AG04450 (cell line): ENCODE results near the gene MORN1. TPM values are rescaled to one million over a fixed set of nuclear protein-coding genes. Genes with fewer than 3 reads are reported as not detected.

Experiments used
- CTCF ChIA-PET: fragments of 300-600, 350-600 bp; formaldehyde crosslinking; extraction: SDS; loops from one replicate; lab custom pipeline; 2022; ENCODE audit warnings: antibody characterized with exemption, inconsistent platforms; lab: Charles Lee
- POLR2A ChIA-PET: fragments of 350-600 bp; formaldehyde crosslinking; extraction: SDS; loops from one replicate; lab custom pipeline; 2021; ENCODE audit warnings: antibody characterized with exemption, inconsistent platforms; lab: Yijun Ruan, JAX
- DNase-seq: peaks from one replicate; pipeline ENCODE4 v3.0.0-alpha.2; 2011; ENCODE audit warnings: low read depth, low spot score
- H3K27ac ChIP-seq: one replicate; pipeline ENCODE4 v1.5.1; 2012; ENCODE audit warnings: low read depth, low read length, control low read depth
- H3K27me3 ChIP-seq: one replicate; pipeline ENCODE4 v1.6.0; 2012; ENCODE audit warnings: low read length; ENCODE audit not compliant: control insufficient read depth, insufficient read depth
- H3K4me3 ChIP-seq: 2 replicates; pipeline ENCODE4 v1.5.1; 2011; ENCODE audit warnings: mild to moderate bottlenecking, low read depth, low read length, control low read depth
- H3K9me3 ChIP-seq: 2 replicates; pipeline ENCODE4 v1.5.1; 2012; ENCODE audit warnings: low read length; ENCODE audit not compliant: control insufficient read depth, insufficient read depth
- polyA plus RNA-seq: library from polyadenylated mRNA; depleted of rRNA; stranded (reverse); fragments of >200 nt; gene quantifications from 2 replicates; pipeline ENCODE4 v1.2.3, GENCODE V29; 2011
- TF ChIP-seq, protein P1 (sequence below): IDR thresholded peaks from 2 replicates; pipeline ENCODE4 v1.5.1; 2011; ENCODE audit warnings: low read depth, low read length, control low read depth, inconsistent platforms

The MORN1 gene
- polyA plus RNA-seq, 1 experiment, result 3.6 TPM

DNA sequence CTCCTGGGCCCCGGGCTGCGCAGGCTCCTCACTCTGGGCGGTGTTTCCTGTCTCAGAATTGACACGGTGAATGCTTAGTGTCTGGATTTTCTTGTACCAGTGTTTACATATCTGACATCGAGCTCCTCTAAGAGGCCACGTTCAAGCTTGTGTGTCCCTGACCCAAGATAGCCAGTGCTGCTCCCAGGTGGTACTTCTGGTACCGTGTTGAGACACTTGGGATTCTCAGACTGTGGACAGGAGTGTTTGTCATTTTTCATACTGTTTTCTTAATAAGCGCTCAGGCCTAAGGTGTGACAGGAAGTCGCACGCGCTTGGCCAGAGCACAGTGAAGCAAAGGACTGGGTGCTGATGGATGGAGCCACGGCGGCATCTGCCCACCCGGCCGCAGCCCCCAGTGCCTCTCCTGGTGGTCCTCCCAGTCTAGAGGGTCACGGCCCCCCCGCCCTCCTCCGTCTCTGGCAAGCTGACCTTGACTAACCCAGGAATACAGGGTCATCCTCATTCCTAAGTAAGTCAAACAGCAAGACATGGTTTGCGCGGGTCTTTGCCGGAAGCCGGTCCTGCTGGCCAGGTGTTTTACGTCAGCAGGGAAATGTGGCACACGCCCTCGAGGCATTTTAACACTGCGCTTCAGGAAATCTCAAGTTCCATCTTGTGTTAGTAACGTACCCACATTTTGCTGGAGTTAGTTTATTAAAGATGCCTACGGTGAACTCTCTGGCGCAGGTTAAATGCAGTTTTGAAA is 13.0 kb upstream of the MORN1 start:
- TF ChIP-seq, protein P1, sequence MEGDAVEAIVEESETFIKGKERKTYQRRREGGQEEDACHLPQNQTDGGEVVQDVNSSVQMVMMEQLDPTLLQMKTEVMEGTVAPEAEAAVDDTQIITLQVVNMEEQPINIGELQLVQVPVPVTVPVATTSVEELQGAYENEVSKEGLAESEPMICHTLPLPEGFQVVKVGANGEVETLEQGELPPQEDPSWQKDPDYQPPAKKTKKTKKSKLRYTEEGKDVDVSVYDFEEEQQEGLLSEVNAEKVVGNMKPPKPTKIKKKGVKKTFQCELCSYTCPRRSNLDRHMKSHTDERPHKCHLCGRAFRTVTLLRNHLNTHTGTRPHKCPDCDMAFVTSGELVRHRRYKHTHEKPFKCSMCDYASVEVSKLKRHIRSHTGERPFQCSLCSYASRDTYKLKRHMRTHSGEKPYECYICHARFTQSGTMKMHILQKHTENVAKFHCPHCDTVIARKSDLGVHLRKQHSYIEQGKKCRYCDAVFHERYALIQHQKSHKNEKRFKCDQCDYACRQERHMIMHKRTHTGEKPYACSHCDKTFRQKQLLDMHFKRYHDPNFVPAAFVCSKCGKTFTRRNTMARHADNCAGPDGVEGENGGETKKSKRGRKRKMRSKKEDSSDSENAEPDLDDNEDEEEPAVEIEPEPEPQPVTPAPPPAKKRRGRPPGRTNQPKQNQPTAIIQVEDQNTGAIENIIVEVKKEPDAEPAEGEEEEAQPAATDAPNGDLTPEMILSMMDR, result no peak
- CTCF ChIA-PET, result interaction anchor here (0.6 kb wide), 1 partner anchor 10 kb away, joined by 3 read pairs; no protein-coding TSS in a partner anchor
- no peak for DNase-seq
- Histone ChIP-seq H3K9me3 (no peaks in the 10 kb centered on the region; the same call in 1 of the 2 replicates), H3K4me3 (no peak overlapping the region), H3K27me3 (no peaks in the 10 kb centered on the region), H3K27ac (peak overlapping the region; percentile 21)
- POLR2A ChIA-PET, result no interaction called here

DNA sequence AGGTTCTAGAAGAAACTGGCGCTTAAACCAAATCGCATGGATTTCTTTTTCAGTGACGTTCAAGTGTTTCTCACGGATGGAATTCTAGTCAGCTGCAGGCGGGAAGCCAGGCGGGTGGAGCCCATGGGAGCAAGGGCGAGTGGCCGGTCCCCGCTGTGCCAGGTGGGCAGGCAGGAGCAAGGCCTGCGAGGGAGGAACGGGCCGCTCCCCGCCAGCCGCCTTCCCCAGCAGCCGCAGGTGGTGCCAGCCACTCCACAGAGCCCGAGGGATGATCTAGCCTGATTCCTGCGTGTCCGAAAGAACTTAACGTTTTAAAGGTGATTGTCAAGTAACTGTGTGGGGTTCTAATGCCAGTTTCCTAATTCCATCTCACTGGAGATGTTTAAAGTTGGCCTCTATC is 11.9 kb upstream of the MORN1 start:
- Histone ChIP-seq H3K4me3 (no peak overlapping the region), H3K27ac (no peak overlapping the region), H3K9me3 (no peaks in the 10 kb centered on the region; the same call in 1 of the 2 replicates), H3K27me3 (no peaks in the 10 kb centered on the region)
- ChIA-PET POLR2A (no interaction called here), CTCF (no interaction called here)
- TF ChIP-seq, protein P1, result no peak
- DNase-seq, result no peak

DNA sequence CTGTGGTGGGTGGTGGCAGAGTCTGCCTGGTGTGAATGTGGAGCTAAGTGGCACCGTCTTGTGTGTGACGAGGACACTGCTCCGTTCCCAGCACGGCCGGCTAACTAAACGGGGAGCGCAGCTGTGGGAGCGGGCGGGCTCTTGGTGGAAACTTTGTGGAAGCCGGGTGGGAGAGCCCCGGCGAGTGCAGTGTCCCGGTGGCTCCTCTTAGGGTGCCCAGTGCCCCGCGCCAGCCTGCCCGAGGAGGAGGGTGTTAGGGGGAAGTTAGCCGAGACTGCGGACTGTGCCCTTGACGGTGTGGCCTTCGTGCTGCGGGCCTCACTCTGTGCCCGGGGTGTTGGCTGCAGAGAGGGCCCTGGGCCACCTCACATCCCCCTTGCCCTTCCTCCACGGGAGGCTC is 11.1 kb upstream of the MORN1 start:
- no peak overlapping the region for H3K4me3 ChIP-seq
- no peak for DNase-seq
- no peak overlapping the region for H3K27ac ChIP-seq
- ChIA-PET POLR2A (interaction anchor here (1.6 kb wide), 1 partner anchor 11 kb away, joined by 4 read pairs; the partner anchor contains the start of genes MORN1 and RER1), CTCF (no interaction called here)
- TF ChIP-seq, protein P1, result no peak
- H3K27me3 ChIP-seq, result no peaks in the 10 kb centered on the region
- no peaks in the 10 kb centered on the region; the same call in 1 of the 2 replicates for H3K9me3 ChIP-seq

DNA sequence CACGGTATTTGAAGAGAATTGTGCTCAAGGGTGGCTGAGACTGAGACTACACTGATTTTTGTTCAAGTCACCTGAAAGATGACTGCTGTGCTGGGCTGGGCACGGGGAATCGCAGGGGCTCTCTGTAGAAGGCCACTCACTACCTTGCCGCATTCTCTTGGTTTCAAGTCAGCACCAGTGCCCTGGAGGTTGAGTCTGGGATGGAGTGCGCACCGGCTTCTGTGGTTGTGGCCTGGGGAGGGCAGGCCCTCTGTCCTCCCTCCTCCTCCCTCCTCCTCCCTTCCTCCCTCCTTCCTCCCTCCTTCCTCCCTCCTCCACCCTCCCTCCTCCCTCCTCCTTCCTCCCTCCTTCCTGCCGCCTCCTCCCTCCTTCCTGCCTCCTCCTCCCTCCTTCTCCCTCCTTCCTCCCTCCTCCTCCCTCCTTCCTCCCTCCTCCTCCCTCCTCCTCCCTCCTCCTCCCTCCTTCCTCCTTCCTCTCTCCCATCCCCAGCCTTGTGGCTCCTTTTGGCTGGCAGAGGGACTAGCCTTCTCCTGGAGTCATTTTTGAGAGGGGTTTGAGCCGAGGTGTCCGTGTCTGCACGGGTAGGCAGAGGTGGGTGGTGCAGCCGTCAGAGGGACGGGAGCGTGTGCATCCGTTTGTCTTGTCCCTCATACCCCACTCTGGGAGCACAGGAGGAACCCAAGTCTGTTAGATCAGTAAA is 9.7 kb upstream of the MORN1 start:
- ChIA-PET CTCF (no interaction called here), POLR2A (interaction anchor here (1.6 kb wide), 1 partner anchor 10 kb away, joined by 4 read pairs; the partner anchor contains the start of genes MORN1 and RER1)
- Histone ChIP-seq H3K27me3 (no peaks in the 10 kb centered on the region), H3K4me3 (no peak overlapping the region), H3K27ac (no peak overlapping the region), H3K9me3 (no peaks in the 10 kb centered on the region; the same call in 1 of the 2 replicates)
- no peak for DNase-seq
- TF ChIP-seq, protein P1, result no peak

DNA sequence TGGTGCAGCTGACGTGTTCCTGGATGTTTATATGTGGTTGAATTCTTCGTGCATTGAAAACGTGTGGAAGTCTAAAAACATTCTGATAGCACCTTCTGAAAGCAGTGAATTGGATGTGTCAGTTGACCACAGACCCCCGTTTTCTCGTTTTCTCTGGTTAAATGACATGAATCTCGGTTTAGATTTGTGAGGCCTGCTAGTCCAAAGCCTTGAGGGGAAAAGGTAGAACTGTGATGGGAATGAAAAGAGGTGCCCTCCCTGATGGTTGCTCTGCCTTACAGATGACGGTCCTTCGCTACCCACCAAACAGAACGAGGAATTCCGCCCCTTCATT is 9.2 kb upstream of the MORN1 start:
- TF ChIP-seq, protein P1, result no peak
- CTCF ChIA-PET, result no interaction called here
- Histone ChIP-seq H3K27ac (no peak overlapping the region), H3K9me3 (no peaks in the 10 kb centered on the region; the same call in 1 of the 2 replicates), H3K4me3 (no peak overlapping the region), H3K27me3 (no peaks in the 10 kb centered on the region)
- POLR2A ChIA-PET, result no interaction called here
- DNase-seq, result no peak
